Esophagus squamous epithelium (tissue), 4 donors: ENCODE data around the gene TANC1.

Source experiments
- CTCF ChIP-seq, 6 experiments: fragments of 450-650 bp in 4 of 6; fragments of 200-600 bp in 2 of 6; sonication (generic) in 2 of 6; IDR thresholded peaks; one replicate each; pipeline ENCODE4 v1.5.1; 2016 to 2019; ENCODE audit warnings: antibody characterized with exemption in 6 of 6, mild to moderate bottlenecking in 4 of 6, moderate library complexity in 4 of 6
- POLR2A ChIP-seq, 4 donors: fragments of 450-650 bp; IDR thresholded peaks; one replicate each; pipeline ENCODE4 v1.6.1; 2017; ENCODE audit warnings: antibody characterized with exemption in 4 of 4, mild to moderate bottlenecking in 4 of 4, moderate library complexity in 3 of 4

GRCh38 chr2:159076241-159076640, 107.8 kb downstream of the TANC1 start:
- TF ChIP-seq POLR2A (IDR thresholded peaks at IDR 0.05), result no peak
- no peak for TF ChIP-seq CTCF (IDR thresholded peaks at IDR 0.05)
